GM23338 (cell line): ENCODE measurements around the gene NEIL1. TPM values are rescaled to one million over a fixed set of nuclear protein-coding genes. Genes with fewer than 3 reads are reported as not detected.

Experiments
- ATAC-seq: fragments of 200-7000 bp; cut with Tn5 transposase; 3 replicates; pipeline ENCODE4 v1.9.1; 2020
- DNase-seq: peaks from one replicate; pipeline ENCODE4 v3.0.0-alpha.2; 2015; ENCODE audit warnings: low spot score
- H2AFZ ChIP-seq: fragments of 200-600 bp; sonication (generic); 2 replicates; pipeline ENCODE4 v1.8.0; 2016; ENCODE audit warnings: antibody characterized with exemption, mild to moderate bottlenecking, moderate library complexity
- H3F3A ChIP-seq: fragments of 200-600 bp; sonication (generic); replicated peaks from 2 replicates; pipeline ENCODE4 v1.8.0; 2017; ENCODE audit warnings: antibody characterized with exemption, mixed run types, low read depth
- H3K27ac ChIP-seq: fragments of 200-600 bp; sonication (generic); 2 replicates; pipeline ENCODE4 v1.6.1; 2016; ENCODE audit warnings: low read depth
- H3K27me3 ChIP-seq: fragments of 200-600 bp; sonication (generic); 2 replicates; pipeline ENCODE4 v1.8.0; 2016; ENCODE audit warnings: mild to moderate bottlenecking, mixed run types, moderate library complexity; ENCODE audit not compliant: insufficient read depth
- H3K36me3 ChIP-seq: fragments of 200-600 bp; sonication (generic); 2 replicates; pipeline ENCODE4 v1.8.0; 2016; ENCODE audit warnings: mild to moderate bottlenecking; ENCODE audit not compliant: insufficient read depth
- H3K4me1 ChIP-seq: fragments of 200-600 bp; sonication (generic); 2 replicates; pipeline ENCODE4 v1.8.0; 2016; ENCODE audit warnings: mild to moderate bottlenecking, moderate library complexity; ENCODE audit not compliant: insufficient read depth
- H3K4me2 ChIP-seq: fragments of 200-600 bp; sonication (generic); 2 replicates; pipeline ENCODE4 v1.7.1; 2017; ENCODE audit warnings: mixed run types
- H3K4me3 ChIP-seq: fragments of 200-600 bp; sonication (generic); 2 replicates; pipeline ENCODE4 v1.6.1; 2016; ENCODE audit warnings: mixed run types
- H3K79me2 ChIP-seq: fragments of 200-600 bp; sonication (generic); replicated peaks from 2 replicates; pipeline ENCODE4 v1.8.0; 2017; ENCODE audit warnings: mild to moderate bottlenecking; ENCODE audit not compliant: insufficient read depth
- H3K9me2 ChIP-seq: fragments of 200-600 bp; sonication (generic); 2 replicates; pipeline ENCODE4 v1.8.0; 2017; ENCODE audit not compliant: insufficient read depth
- H4K20me1 ChIP-seq: fragments of 200-600 bp; sonication (generic); replicated peaks from 2 replicates; pipeline ENCODE4 v1.8.0; 2017; ENCODE audit warnings: mild to moderate bottlenecking; ENCODE audit not compliant: insufficient read depth
- H3K27ac Mint-ChIP-seq: 2 replicates; pipeline ENCODE4 v1.8.0; 2020; ENCODE audit warnings: inconsistent platforms, mild to moderate bottlenecking, moderate library complexity, mixed read lengths
- H3K27me3 Mint-ChIP-seq: 3 replicates; pipeline ENCODE4 v1.8.0; 2022; ENCODE audit warnings: low read depth, mild to moderate bottlenecking, moderate library complexity, mixed read lengths, inconsistent platforms; ENCODE audit not compliant: insufficient read depth, poor library complexity
- H3K36me3 Mint-ChIP-seq: 3 replicates; pipeline ENCODE4 v1.8.0; 2021; ENCODE audit warnings: low read depth, mild to moderate bottlenecking, inconsistent platforms, moderate library complexity, mixed read lengths
- H3K4me1 Mint-ChIP-seq: 3 replicates; pipeline ENCODE4 v1.8.0; 2020; ENCODE audit warnings: mild to moderate bottlenecking, inconsistent platforms, mixed read lengths
- H3K4me3 Mint-ChIP-seq: 3 replicates; pipeline ENCODE4 v1.8.0; 2021; ENCODE audit warnings: moderate library complexity, mild to moderate bottlenecking, inconsistent platforms, mixed read lengths
- H3K9me3 Mint-ChIP-seq: 3 replicates; pipeline ENCODE4 v1.8.0; 2020; ENCODE audit warnings: moderate library complexity, mild to moderate bottlenecking, inconsistent platforms, mixed read lengths
- CREB1 ChIP-seq: fragments of 250-450 bp; sonication (Bioruptor Pico); IDR thresholded peaks from 2 replicates; pipeline ENCODE4 v1.5.0; 2020; ENCODE audit warnings: low read depth, mild to moderate bottlenecking, moderate library complexity
- CTCF ChIP-seq, 2 experiments: fragments of 200-600 bp in 1 of 2; sonication (generic) in 1 of 2; conservative IDR thresholded peaks; 2 replicates each; pipeline versions ENCODE4 v1.5.1 to v1.6.1; 2016 to 2017; ENCODE audit warnings: antibody characterized with exemption in 2 of 2, low read depth in 2 of 2, mild to moderate bottlenecking in 2 of 2, moderate library complexity in 1 of 2
- ETS1 ChIP-seq: IDR thresholded peaks from 2 replicates; pipeline ENCODE4 v1.6.1; 2016; ENCODE audit warnings: antibody characterized with exemption
- EZH2phosphoT487 ChIP-seq: fragments of 200-600 bp; sonication (generic); IDR thresholded peaks from one replicate; pipeline ENCODE4 v1.8.1; 2018; ENCODE audit warnings: antibody characterized with exemption; ENCODE audit not compliant: unreplicated experiment
- JUNB ChIP-seq: IDR thresholded peaks from one replicate; pipeline ENCODE4 v1.6.1; 2016; ENCODE audit warnings: antibody characterized with exemption; ENCODE audit not compliant: unreplicated experiment
- NANOG ChIP-seq: IDR thresholded peaks from 2 replicates; pipeline ENCODE4 v1.6.1; 2016; ENCODE audit warnings: antibody characterized with exemption, borderline replicate concordance
- REST ChIP-seq: IDR thresholded peaks from one replicate; pipeline ENCODE4 v1.6.1; 2018; ENCODE audit warnings: antibody characterized with exemption; ENCODE audit not compliant: unreplicated experiment
- STAT1 ChIP-seq: IDR thresholded peaks from one replicate; pipeline ENCODE4 v1.6.1; 2016; ENCODE audit warnings: antibody characterized with exemption; ENCODE audit not compliant: unreplicated experiment
- ZNF114 ChIP-seq: fragments of 250-450 bp; sonication (Bioruptor Pico); IDR thresholded peaks from 2 replicates; pipeline ENCODE4 v1.5.0; 2020; ENCODE audit warnings: mild to moderate bottlenecking, moderate library complexity
- polyA plus RNA-seq: library from polyadenylated mRNA; unstranded; fragments of >200 nt; fragmentation: Nextera tagmentation; extraction: Ambion mirVana; gene quantifications from 2 replicates; pipeline ENCODE4 v1.2.1, GENCODE V29; 2016
- total RNA-seq: library from RNA; depleted of rRNA; stranded (reverse); fragments of >200 nt; shearing (Covaris generic); gene quantifications from 2 replicates; pipeline ENCODE4 v1.2.3, GENCODE V29; 2014

Gene NEIL1
- total and polyA plus RNA-seq, 2 experiments from 2014 or later = 6.2 to 17.0 TPM

GRCh38 chr15:75307778-75308390 lies 39.0 kb upstream of the NEIL1 start:
- Histone ChIP-seq H3K27ac (no peak overlapping the region), H3K4me1 (no peaks in the 10 kb centered on the region), H3K36me3 (no peaks in the 10 kb centered on the region), H3K4me2 (no peak overlapping the region), H3K9me2 (no peaks in the 10 kb centered on the region), H3K79me2 (no peaks in the 10 kb centered on the region), H3F3A (no peaks in the 10 kb centered on the region), H3K27me3 (no peaks in the 10 kb centered on the region), H4K20me1 (no peaks in the 10 kb centered on the region), H3K4me3 (no peak overlapping the region), H2AFZ (peak overlapping the region; percentile 77)
- H3K27me3 Mint-ChIP-seq = no peaks in the 10 kb centered on the region
- DNase-seq (peak; percentile 93), ATAC-seq (peak; percentile 100)
- TF ChIP-seq CTCF (conservative IDR thresholded peaks at IDR 0.05; ENCODE audit: low read depth in 2 of 2) (peak; percentile 80 to 98), ZNF114 (CRISPR knock-in tag) (no peak)
- no peaks in the 10 kb centered on the region for H3K36me3 Mint-ChIP-seq
- H3K27ac Mint-ChIP-seq = no peak overlapping the region
- H3K4me1 Mint-ChIP-seq = no peaks in the 10 kb centered on the region
- H3K9me3 Mint-ChIP-seq = no peaks in the 10 kb centered on the region
- H3K4me3 Mint-ChIP-seq = no peak overlapping the region

GRCh38 chr15:75309711-75310110 lies 37.1 kb upstream of the NEIL1 start:
- H3K27ac Mint-ChIP-seq = no peak overlapping the region
- no peaks in the 10 kb centered on the region for H3K36me3 ChIP-seq
- H2AFZ ChIP-seq = no peak overlapping the region
- no peak for ATAC-seq
- H3F3A ChIP-seq = no peaks in the 10 kb centered on the region
- no peaks in the 10 kb centered on the region for H3K4me1 Mint-ChIP-seq
- no peaks in the 10 kb centered on the region for H3K4me1 ChIP-seq
- H3K4me2 ChIP-seq = no peak overlapping the region
- no peak for DNase-seq
- no peaks in the 10 kb centered on the region for H3K9me3 Mint-ChIP-seq
- no peak overlapping the region for H3K4me3 ChIP-seq
- no peaks in the 10 kb centered on the region for H3K79me2 ChIP-seq
- H4K20me1 ChIP-seq = no peaks in the 10 kb centered on the region
- no peak overlapping the region for H3K27ac ChIP-seq
- H3K9me2 ChIP-seq = no peaks in the 10 kb centered on the region
- no peaks in the 10 kb centered on the region for H3K27me3 ChIP-seq
- H3K36me3 Mint-ChIP-seq = no peaks in the 10 kb centered on the region
- no peaks in the 10 kb centered on the region for H3K27me3 Mint-ChIP-seq
- no peak overlapping the region for H3K4me3 Mint-ChIP-seq
- TF ChIP-seq NANOG = no peak
- TF ChIP-seq ETS1 = no peak
- TF ChIP-seq STAT1 = no peak
- TF ChIP-seq CREB1 (CRISPR knock-in tag) = no peak
- no peak for TF ChIP-seq JUNB
- no peak for TF ChIP-seq REST
- TF ChIP-seq EZH2phosphoT487 = no peak
